ENCODE measurements around the gene CEACAM18. TPM values are rescaled to one million over a fixed set of nuclear protein-coding genes. Genes with fewer than 3 reads are reported as not detected.
"Not testable (repeated sequence)": the region's sequence is repeated elsewhere in the genome, so short reads cannot be mapped to it uniquely, and the experiment has no call there.

CEACAM18 gene
- total and polyA plus RNA-seq, 2 donors (not counting 1 experiment from before 2014, with no cell fraction given), result not detected

DNA sequence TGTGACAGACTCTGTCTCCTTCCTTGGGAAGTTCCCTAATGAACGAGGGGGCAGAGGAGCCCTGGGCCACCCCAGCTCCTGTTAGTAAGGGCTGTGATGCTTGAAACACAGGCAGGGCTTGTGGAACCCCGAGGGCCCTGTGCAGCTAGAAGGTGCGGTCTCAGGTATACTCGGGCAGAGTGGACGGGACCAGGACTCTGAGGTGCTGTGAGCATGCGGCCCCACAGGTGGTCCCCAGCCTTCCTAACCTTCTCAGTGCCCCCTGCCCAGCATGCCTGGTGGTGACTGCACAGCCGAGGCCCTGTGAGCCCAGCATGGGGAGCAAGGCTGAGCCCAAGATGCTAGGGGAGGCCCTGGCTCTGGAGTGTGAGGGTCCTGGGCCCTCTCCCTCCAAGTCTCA, 16.1 kb upstream of the CEACAM18 start:
- ChIA-PET CTCF (interaction anchor here (1.1 to 2.1 kb wide), 3 partner anchors 10 to 199 kb away, joined by 3 to 12 read pairs (median 6); no protein-coding TSS in a partner anchor), POLR2A (no interaction called here)
- H4K20me1 ChIP-seq (ENCODE audit: control insufficient read depth, insufficient read depth, low read length, poor library complexity, severe bottlenecking), result no peaks in the 10 kb centered on the region
- Mint-ChIP-seq H3K9me3 (ENCODE audit: insufficient read depth) (no peaks in the 10 kb centered on the region), H3K4me1 (no peaks in the 10 kb centered on the region), H3K4me3 (no peak overlapping the region), H3K27ac (no peak overlapping the region), H3K27me3 (peaks cover 32% of the 10 kb centered on the region)
- no peak overlapping the region for H3K4me3 ChIP-seq (ENCODE audit: control extremely low read depth in 1 of 5, extremely low read depth in 1 of 5, insufficient read depth in 1 of 5, low read depth in 2 of 5, low read length in 4 of 5)
- H3K27ac ChIP-seq (ENCODE audit: low read length in 2 of 2), result no peak overlapping the region
- H3K4me2 ChIP-seq (replicated peaks; ENCODE audit: low read depth, low read length, poor library complexity, severe bottlenecking), result no peak overlapping the region
- H3K9ac ChIP-seq (ENCODE audit: low read length), result no peak overlapping the region
- H3K9me3 ChIP-seq (ENCODE audit: control extremely low read depth in 1 of 3, control insufficient read depth in 2 of 3, insufficient read depth in 1 of 3, low read length in 2 of 3), result peaks cover 0 to 9% (median 0%) of the 10 kb centered on the region in 3 donors
- no peaks in the 10 kb centered on the region for H3K36me3 ChIP-seq (replicated peaks in 1 of 2; ENCODE audit: control extremely low read depth in 1 of 2, control insufficient read depth in 1 of 2, extremely low read depth in 1 of 2, insufficient read depth in 2 of 2, low read length in 1 of 2)
- no peak for ATAC-seq (ENCODE audit: low read depth)
- WGBS (ENCODE audit: insufficient coverage), result 78% methylated on average over 7 of the region's 7 CpGs
- peaks cover 0 to 28% (median 10%) of the 10 kb centered on the region in 4 experiments for H3K27me3 ChIP-seq (replicated peaks in 1 of 4; ENCODE audit: control extremely low read depth in 1 of 4, control insufficient read depth in 3 of 4, insufficient read depth in 4 of 4, low read length in 3 of 4)
- peaks cover 0 to 7% of the 10 kb centered on the region in 2 donors for H3K4me1 ChIP-seq (ENCODE audit: control insufficient read depth in 2 of 2, insufficient read depth in 2 of 2, low read length in 2 of 2)
- DNase-seq, result no peak
- H3K79me2 ChIP-seq (ENCODE audit: control insufficient read depth, insufficient read depth, low read length), result no peaks in the 10 kb centered on the region
- TF ChIP-seq, protein P1, sequence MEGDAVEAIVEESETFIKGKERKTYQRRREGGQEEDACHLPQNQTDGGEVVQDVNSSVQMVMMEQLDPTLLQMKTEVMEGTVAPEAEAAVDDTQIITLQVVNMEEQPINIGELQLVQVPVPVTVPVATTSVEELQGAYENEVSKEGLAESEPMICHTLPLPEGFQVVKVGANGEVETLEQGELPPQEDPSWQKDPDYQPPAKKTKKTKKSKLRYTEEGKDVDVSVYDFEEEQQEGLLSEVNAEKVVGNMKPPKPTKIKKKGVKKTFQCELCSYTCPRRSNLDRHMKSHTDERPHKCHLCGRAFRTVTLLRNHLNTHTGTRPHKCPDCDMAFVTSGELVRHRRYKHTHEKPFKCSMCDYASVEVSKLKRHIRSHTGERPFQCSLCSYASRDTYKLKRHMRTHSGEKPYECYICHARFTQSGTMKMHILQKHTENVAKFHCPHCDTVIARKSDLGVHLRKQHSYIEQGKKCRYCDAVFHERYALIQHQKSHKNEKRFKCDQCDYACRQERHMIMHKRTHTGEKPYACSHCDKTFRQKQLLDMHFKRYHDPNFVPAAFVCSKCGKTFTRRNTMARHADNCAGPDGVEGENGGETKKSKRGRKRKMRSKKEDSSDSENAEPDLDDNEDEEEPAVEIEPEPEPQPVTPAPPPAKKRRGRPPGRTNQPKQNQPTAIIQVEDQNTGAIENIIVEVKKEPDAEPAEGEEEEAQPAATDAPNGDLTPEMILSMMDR (IDR thresholded peaks at IDR 0.05), result no peak
- no peak for TF ChIP-seq EZH2 (IDR thresholded peaks at IDR 0.05; ENCODE audit: borderline replicate concordance, insufficient read depth, low read depth, low read length, poor library complexity, severe bottlenecking)
- intact Hi-C loops (cut with micrococcal nuclease), result no loop called here
- no peak overlapping the region for H2AFZ ChIP-seq (ENCODE audit: insufficient read depth, low read depth, low read length, poor library complexity, severe bottlenecking)

DNA sequence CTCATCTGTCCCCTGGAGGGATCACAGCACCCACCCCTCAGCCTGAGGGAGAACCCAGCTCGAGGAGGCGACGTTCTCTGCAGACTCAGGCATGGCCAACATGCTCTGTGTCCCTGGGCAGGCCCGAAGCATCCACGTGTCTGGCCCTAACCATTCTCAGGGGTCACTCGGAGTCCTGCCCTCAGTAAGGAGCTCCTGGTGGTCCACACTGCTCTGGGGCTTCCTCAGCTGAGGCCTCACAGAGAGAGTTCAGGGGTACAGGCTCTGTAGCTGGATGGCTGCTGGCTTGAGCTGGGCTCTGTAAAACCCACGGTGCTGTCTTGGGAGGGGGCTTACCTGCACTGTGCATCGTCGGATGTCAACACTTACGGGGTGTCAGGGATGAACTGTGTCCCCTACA, 15.7 kb upstream of the CEACAM18 start:
- H3K4me1 Mint-ChIP-seq, result no peaks in the 10 kb centered on the region
- no peak overlapping the region for H3K4me3 Mint-ChIP-seq
- Histone ChIP-seq H3K4me3 (ENCODE audit: control extremely low read depth in 1 of 5, extremely low read depth in 1 of 5, insufficient read depth in 1 of 5, low read depth in 2 of 5, low read length in 4 of 5) (no peak overlapping the region), H3K9me3 (ENCODE audit: control extremely low read depth in 1 of 3, control insufficient read depth in 2 of 3, insufficient read depth in 1 of 3, low read length in 2 of 3) (peaks cover 0 to 9% (median 0%) of the 10 kb centered on the region in 3 donors), H3K27ac (ENCODE audit: low read length in 2 of 2) (no peak overlapping the region), H3K27me3 (replicated peaks in 1 of 4; ENCODE audit: control extremely low read depth in 1 of 4, control insufficient read depth in 3 of 4, insufficient read depth in 4 of 4, low read length in 3 of 4) (peaks cover 0 to 24% (median 10%) of the 10 kb centered on the region in 4 experiments), H4K20me1 (ENCODE audit: control insufficient read depth, insufficient read depth, low read length, poor library complexity, severe bottlenecking) (no peaks in the 10 kb centered on the region), H2AFZ (ENCODE audit: insufficient read depth, low read depth, low read length, poor library complexity, severe bottlenecking) (no peak overlapping the region), H3K9ac (ENCODE audit: low read length) (no peak overlapping the region), H3K4me1 (ENCODE audit: control insufficient read depth in 2 of 2, insufficient read depth in 2 of 2, low read length in 2 of 2) (peaks cover 0 to 7% of the 10 kb centered on the region in 2 donors), H3K4me2 (replicated peaks; ENCODE audit: low read depth, low read length, poor library complexity, severe bottlenecking) (no peak overlapping the region), H3K79me2 (ENCODE audit: control insufficient read depth, insufficient read depth, low read length) (no peaks in the 10 kb centered on the region), H3K36me3 (replicated peaks in 1 of 2; ENCODE audit: control extremely low read depth in 1 of 2, control insufficient read depth in 1 of 2, extremely low read depth in 1 of 2, insufficient read depth in 2 of 2, low read length in 1 of 2) (no peaks in the 10 kb centered on the region)
- H3K27ac Mint-ChIP-seq, result no peak overlapping the region
- no peak for DNase-seq
- ChIA-PET POLR2A (no interaction called here), CTCF (interaction anchor here (0.7 to 2.1 kb wide), 3 partner anchors 9 to 194 kb away, joined by 4 to 12 read pairs (median 6); no protein-coding TSS in a partner anchor)
- no peak for ATAC-seq (ENCODE audit: low read depth)
- H3K27me3 Mint-ChIP-seq, result peaks cover 35% of the 10 kb centered on the region
- WGBS (ENCODE audit: insufficient coverage), result 87% methylated on average over 7 of the region's 10 CpGs
- no peaks in the 10 kb centered on the region for H3K9me3 Mint-ChIP-seq (ENCODE audit: insufficient read depth)
- intact Hi-C loops (cut with micrococcal nuclease), result no loop called here
- TF ChIP-seq, protein P1 (IDR thresholded peaks at IDR 0.05), result no peak
- TF ChIP-seq EZH2 (IDR thresholded peaks at IDR 0.05; ENCODE audit: borderline replicate concordance, insufficient read depth, low read depth, low read length, poor library complexity, severe bottlenecking), result no peak

DNA sequence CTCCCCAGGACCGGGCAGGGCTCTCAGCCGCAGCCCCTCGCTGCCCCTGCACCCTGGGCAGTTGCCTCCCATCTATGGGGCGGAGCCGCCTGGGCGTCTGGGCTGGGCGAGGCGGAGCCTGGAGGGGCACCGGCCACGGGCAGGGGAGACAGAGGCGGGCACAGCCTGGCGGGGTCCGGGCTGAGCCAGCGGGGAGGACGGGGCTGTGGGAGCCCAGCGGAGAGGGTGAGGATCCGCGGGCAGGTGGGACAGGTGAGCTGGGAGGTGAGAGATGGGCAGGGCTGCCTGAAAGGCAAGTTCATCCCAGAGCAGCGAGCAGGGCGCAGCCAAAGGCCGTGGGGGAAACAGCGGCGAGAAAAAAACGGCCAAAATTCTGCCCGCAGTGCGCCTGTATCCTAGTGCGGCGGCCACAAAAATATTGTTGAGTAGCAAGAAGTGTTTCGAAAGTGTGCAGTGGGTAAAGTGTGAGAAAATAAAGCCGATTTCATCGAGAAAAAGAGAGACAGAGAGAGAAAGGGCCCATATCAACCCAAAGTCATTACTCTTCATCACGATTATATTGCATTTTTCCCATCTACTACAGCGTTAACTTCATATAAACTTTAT, 14.3 kb upstream of the CEACAM18 start:
- H3K27ac Mint-ChIP-seq; H3K4me3 ChIP-seq (ENCODE audit: control extremely low read depth in 1 of 5, extremely low read depth in 1 of 5, insufficient read depth in 1 of 5, low read depth in 2 of 5, low read length in 4 of 5); H3K4me2 ChIP-seq (replicated peaks; ENCODE audit: low read depth, low read length, poor library complexity, severe bottlenecking); intact Hi-C loops (cut with micrococcal nuclease); H3K9ac ChIP-seq (ENCODE audit: low read length); H3K36me3 ChIP-seq (replicated peaks in 1 of 2; ENCODE audit: control extremely low read depth in 1 of 2, control insufficient read depth in 1 of 2, extremely low read depth in 1 of 2, insufficient read depth in 2 of 2, low read length in 1 of 2); H3K9me3 ChIP-seq (ENCODE audit: control extremely low read depth in 1 of 3, control insufficient read depth in 2 of 3, insufficient read depth in 1 of 3, low read length in 2 of 3); H3K27ac ChIP-seq (ENCODE audit: low read length in 2 of 2); H4K20me1 ChIP-seq (ENCODE audit: control insufficient read depth, insufficient read depth, low read length, poor library complexity, severe bottlenecking); ATAC-seq (ENCODE audit: low read depth); H3K4me3 Mint-ChIP-seq; H3K4me1 Mint-ChIP-seq; H3K79me2 ChIP-seq (ENCODE audit: control insufficient read depth, insufficient read depth, low read length); DNase-seq; H3K4me1 ChIP-seq (ENCODE audit: control insufficient read depth in 2 of 2, insufficient read depth in 2 of 2, low read length in 2 of 2); H3K9me3 Mint-ChIP-seq (ENCODE audit: insufficient read depth); H2AFZ ChIP-seq (ENCODE audit: insufficient read depth, low read depth, low read length, poor library complexity, severe bottlenecking): not testable (repeated sequence)
- WGBS (ENCODE audit: insufficient coverage), result 32% methylated on average over 7 of the region's 33 CpGs
- ChIA-PET POLR2A (interaction anchor here (0.9 kb wide), 1 partner anchor 11 kb away, joined by 3 read pairs; no protein-coding TSS in a partner anchor), CTCF (interaction anchor here (1.3 to 19.1 kb wide), 2 partner anchors 9 to 194 kb away, joined by 4 to 681 read pairs; no protein-coding TSS in a partner anchor)
- H3K27me3 ChIP-seq (replicated peaks in 1 of 4; ENCODE audit: control extremely low read depth in 1 of 4, control insufficient read depth in 3 of 4, insufficient read depth in 4 of 4, low read length in 3 of 4), result peaks cover 0 to 28% (median 9%) of the 10 kb centered on the region in 4 experiments
- peaks cover 47% of the 10 kb centered on the region for H3K27me3 Mint-ChIP-seq

Measured in B cell (primary cell).